Fibroblast of mammary gland (primary cell): ENCODE data around the gene ERCC6L2.

Experiments
- DNase-seq: peaks from one replicate; pipeline ENCODE4 v3.0.0-alpha.2; 2010; ENCODE audit warnings: low read depth
- H3K4me3 ChIP-seq: 2 replicates; pipeline ENCODE4 v1.5.1; 2011; ENCODE audit warnings: low read depth, mild to moderate bottlenecking, low read length, moderate library complexity; ENCODE audit not compliant: control insufficient read depth
- TF ChIP-seq, protein P1 (sequence below): conservative IDR thresholded peaks from 2 replicates; pipeline ENCODE4 v1.5.1; 2011; ENCODE audit warnings: low read depth, low read length, inconsistent platforms; ENCODE audit not compliant: control insufficient read depth, insufficient read depth

ERCC6L2 gene

GRCh38 chr9:96009223-96009602, 133.7 kb downstream of the ERCC6L2 start:
- DNase-seq, result no peak
- TF ChIP-seq, protein P1, sequence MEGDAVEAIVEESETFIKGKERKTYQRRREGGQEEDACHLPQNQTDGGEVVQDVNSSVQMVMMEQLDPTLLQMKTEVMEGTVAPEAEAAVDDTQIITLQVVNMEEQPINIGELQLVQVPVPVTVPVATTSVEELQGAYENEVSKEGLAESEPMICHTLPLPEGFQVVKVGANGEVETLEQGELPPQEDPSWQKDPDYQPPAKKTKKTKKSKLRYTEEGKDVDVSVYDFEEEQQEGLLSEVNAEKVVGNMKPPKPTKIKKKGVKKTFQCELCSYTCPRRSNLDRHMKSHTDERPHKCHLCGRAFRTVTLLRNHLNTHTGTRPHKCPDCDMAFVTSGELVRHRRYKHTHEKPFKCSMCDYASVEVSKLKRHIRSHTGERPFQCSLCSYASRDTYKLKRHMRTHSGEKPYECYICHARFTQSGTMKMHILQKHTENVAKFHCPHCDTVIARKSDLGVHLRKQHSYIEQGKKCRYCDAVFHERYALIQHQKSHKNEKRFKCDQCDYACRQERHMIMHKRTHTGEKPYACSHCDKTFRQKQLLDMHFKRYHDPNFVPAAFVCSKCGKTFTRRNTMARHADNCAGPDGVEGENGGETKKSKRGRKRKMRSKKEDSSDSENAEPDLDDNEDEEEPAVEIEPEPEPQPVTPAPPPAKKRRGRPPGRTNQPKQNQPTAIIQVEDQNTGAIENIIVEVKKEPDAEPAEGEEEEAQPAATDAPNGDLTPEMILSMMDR, result no peak
- no peak overlapping the region for H3K4me3 ChIP-seq

- peak; percentile 28 for DNase-seq
- TF ChIP-seq, protein P1, result no peak
- no peak overlapping the region for H3K4me3 ChIP-seq
These were observed 134.4 kb downstream of the ERCC6L2 start for GRCh38 chr9:96009690-96010472.

DNA sequence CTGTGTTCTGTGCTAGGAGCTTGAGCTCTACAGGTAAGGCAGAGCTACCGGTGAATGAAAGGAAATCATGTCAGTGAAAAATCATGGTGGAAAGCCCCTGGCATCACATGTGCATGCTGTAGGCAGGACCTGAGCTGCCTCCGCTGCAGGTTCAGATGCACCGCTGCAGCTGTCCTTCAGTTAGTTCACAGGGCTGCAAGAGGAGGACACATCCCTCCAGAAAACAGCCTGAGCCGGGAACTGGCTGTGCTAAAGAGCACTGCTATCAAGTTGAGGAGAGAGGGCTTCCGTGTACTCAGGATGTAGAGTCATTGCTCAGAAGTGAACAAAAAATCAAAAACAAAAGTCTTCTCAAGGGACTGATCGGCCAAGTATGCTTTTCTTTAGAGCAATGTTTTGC, 138.6 kb downstream of the ERCC6L2 start:
- TF ChIP-seq, protein P1, result no peak
- DNase-seq, result no peak
- no peak overlapping the region for H3K4me3 ChIP-seq

GRCh38 chr9:96015876-96016686, 140.6 kb downstream of the ERCC6L2 start:
- DNase-seq, result no peak
- TF ChIP-seq, protein P1, result no peak
- no peak overlapping the region for H3K4me3 ChIP-seq
